ENCODE data around the gene TVP23B. TPM values are rescaled to one million over a fixed set of nuclear protein-coding genes. Genes with fewer than 3 reads are reported as not detected.

TVP23B gene
- polyA plus RNA-seq, 1 donor from 2014 or later: 71.5 TPM

- peaks cover 5% of the 10 kb centered on the region for H3F3A ChIP-seq (ENCODE audit: insufficient read depth, low read length, poor library complexity, severe bottlenecking)
- no peaks in the 10 kb centered on the region for H3K9me2 ChIP-seq (ENCODE audit: insufficient read depth, low read length)
- H3K9ac ChIP-seq (ENCODE audit: low read length): no peak overlapping the region
- H3K79me2 ChIP-seq (replicated peaks; ENCODE audit: insufficient read depth, low read length): peaks cover 16% of the 10 kb centered on the region
- H3K4me2 ChIP-seq (ENCODE audit: low read length): no peak overlapping the region
- no peak overlapping the region for H3K27ac ChIP-seq (ENCODE audit: low read length)
- no peaks in the 10 kb centered on the region for H3K9me3 ChIP-seq (ENCODE audit: low read length)
- H4K20me1 ChIP-seq (ENCODE audit: insufficient read depth): no peaks in the 10 kb centered on the region
- TF ChIP-seq EP300 (conservative IDR thresholded peaks at IDR 0.05; ENCODE audit: poor library complexity, severe bottlenecking) (no peak), REST (IDR thresholded peaks at IDR 0.05; ENCODE audit: borderline replicate concordance) (no peak), EZH2 (IDR thresholded peaks at IDR 0.05; ENCODE audit: borderline replicate concordance, insufficient read depth, low read length, poor library complexity, severe bottlenecking) (no peak), CTCF (IDR thresholded peaks at IDR 0.05; ENCODE audit: poor library complexity, severe bottlenecking) (no peak), TAF1 (IDR thresholded peaks at IDR 0.05; ENCODE audit: low read depth) (no peak), MXI1 (conservative IDR thresholded peaks at IDR 0.05; ENCODE audit: poor library complexity, severe bottlenecking) (no peak), POLR2AphosphoS5 (IDR thresholded peaks at IDR 0.05) (no peak), SMC3 (conservative IDR thresholded peaks at IDR 0.05; ENCODE audit: poor library complexity) (no peak), RAD21 (conservative IDR thresholded peaks at IDR 0.05) (no peak)
- H3K4me3 ChIP-seq (ENCODE audit: low read length): peak overlapping the region; percentile 83
- H3K36me3 ChIP-seq (ENCODE audit: insufficient read depth, low read length): no peaks in the 10 kb centered on the region
- no peaks in the 10 kb centered on the region for H3K27me3 ChIP-seq (ENCODE audit: insufficient read depth, low read depth, low read length)
- H2AFZ ChIP-seq (ENCODE audit: low read depth, low read length): no peak overlapping the region
These were observed 74.0 kb downstream of the TVP23B start for GRCh38 chr17:18854956-18855355.

GRCh38 chr17:18855831-18856569, 75.0 kb downstream of the TVP23B start:
- H3K9me3 ChIP-seq (ENCODE audit: low read length): no peaks in the 10 kb centered on the region
- H3K27ac ChIP-seq (ENCODE audit: low read length): peak overlapping the region; percentile 90
- H3K36me3 ChIP-seq (ENCODE audit: insufficient read depth, low read length): no peaks in the 10 kb centered on the region
- TF ChIP-seq REST (IDR thresholded peaks at IDR 0.05; ENCODE audit: borderline replicate concordance) (peak; percentile 93), TAF1 (IDR thresholded peaks at IDR 0.05; ENCODE audit: low read depth) (peak; percentile 93), EP300 (conservative IDR thresholded peaks at IDR 0.05; ENCODE audit: poor library complexity, severe bottlenecking) (peak; percentile 43), POLR2AphosphoS5 (IDR thresholded peaks at IDR 0.05) (peak; percentile 97), CTCF (IDR thresholded peaks at IDR 0.05; ENCODE audit: poor library complexity, severe bottlenecking) (no peak), SMC3 (conservative IDR thresholded peaks at IDR 0.05; ENCODE audit: poor library complexity) (no peak), MXI1 (conservative IDR thresholded peaks at IDR 0.05; ENCODE audit: poor library complexity, severe bottlenecking) (peak; percentile 78), EZH2 (IDR thresholded peaks at IDR 0.05; ENCODE audit: borderline replicate concordance, insufficient read depth, low read length, poor library complexity, severe bottlenecking) (no peak), RAD21 (conservative IDR thresholded peaks at IDR 0.05) (peak; percentile 25)
- peak overlapping the region; percentile 98 for H3K4me2 ChIP-seq (ENCODE audit: low read length)
- peak overlapping the region; percentile 77 for H3K9ac ChIP-seq (ENCODE audit: low read length)
- no peaks in the 10 kb centered on the region for H3K9me2 ChIP-seq (ENCODE audit: insufficient read depth, low read length)
- peaks cover 27% of the 10 kb centered on the region for H3K79me2 ChIP-seq (replicated peaks; ENCODE audit: insufficient read depth, low read length)
- peak overlapping the region; percentile 48 for H2AFZ ChIP-seq (ENCODE audit: low read depth, low read length)
- no peaks in the 10 kb centered on the region for H3K27me3 ChIP-seq (ENCODE audit: insufficient read depth, low read depth, low read length)
- H3K4me3 ChIP-seq (ENCODE audit: low read length): peak overlapping the region; percentile 83
- H4K20me1 ChIP-seq (ENCODE audit: insufficient read depth): no peaks in the 10 kb centered on the region
- H3F3A ChIP-seq (ENCODE audit: insufficient read depth, low read length, poor library complexity, severe bottlenecking): peaks cover 5% of the 10 kb centered on the region
